Kidney glomerular epithelial cell (primary cell): ENCODE results near the gene EPB41L1.
"Not testable (repeated sequence)": the region's sequence is repeated elsewhere in the genome, so short reads cannot be mapped to it uniquely, and the experiment has no call there.

ENCODE experiments used
- DNase-seq: peaks from one replicate; lab custom pipeline; 2025; lab: John Stamatoyannopoulos, UW

EPB41L1 gene

GRCh38 chr20:36126836-36127527, 27.6 kb upstream of the EPB41L1 start:
- DNase-seq: no peak

- DNase-seq: peak; percentile 51
Observed at GRCh38 chr20:36128463-36129159, 25.9 kb upstream of the EPB41L1 start.

- no peak for DNase-seq
Observed at GRCh38 chr20:36129160-36129543, 25.4 kb upstream of the EPB41L1 start.

GRCh38 chr20:36130390-36130789, 24.1 kb upstream of the EPB41L1 start:
- no peak for DNase-seq

GRCh38 chr20:36132802-36133211, 21.7 kb upstream of the EPB41L1 start:
- no peak for DNase-seq

GRCh38 chr20:36133821-36134220, 20.7 kb upstream of the EPB41L1 start:
- DNase-seq: no peak

GRCh38 chr20:36135159-36135558, 19.4 kb upstream of the EPB41L1 start:
- no peak for DNase-seq

GRCh38 chr20:36135821-36136220, 18.7 kb upstream of the EPB41L1 start:
- no peak for DNase-seq

- not testable (repeated sequence) for DNase-seq
Observed at GRCh38 chr20:36137313-36137712, 17.2 kb upstream of the EPB41L1 start.

- no peak for DNase-seq
Observed at GRCh38 chr20:36141310-36141709, 13.2 kb upstream of the EPB41L1 start.

GRCh38 chr20:36144336-36144735, 10.2 kb upstream of the EPB41L1 start:
- peak; percentile 30 for DNase-seq

GRCh38 chr20:36145877-36146707, 8.4 kb upstream of the EPB41L1 start:
- peak; percentile 4 for DNase-seq

GRCh38 chr20:36147690-36148089, 6.8 kb upstream of the EPB41L1 start:
- no peak for DNase-seq

- DNase-seq: no peak
Observed at GRCh38 chr20:36148439-36148838, 6.1 kb upstream of the EPB41L1 start.

- DNase-seq: no peak
Observed at GRCh38 chr20:36149012-36149411, 5.5 kb upstream of the EPB41L1 start.

GRCh38 chr20:36149469-36149868, 5.1 kb upstream of the EPB41L1 start:
- no peak for DNase-seq

- DNase-seq: no peak
Observed at GRCh38 chr20:36150489-36150846, 4.1 kb upstream of the EPB41L1 start.

- no peak for DNase-seq
Observed at GRCh38 chr20:36150847-36151539, 3.5 kb upstream of the EPB41L1 start.

- no peak for DNase-seq
Observed at GRCh38 chr20:36152261-36152660, 2.3 kb upstream of the EPB41L1 start.

- no peak for DNase-seq
Observed at GRCh38 chr20:36153204-36153603, 1.3 kb upstream of the EPB41L1 start.

GRCh38 chr20:36153736-36154699, 522 bp upstream of the EPB41L1 start:
- DNase-seq: peak; percentile 34
